GM19025 (cell line): ENCODE measurements around the gene SNX30.

Source experiments
- ATAC-seq: cut with Tn5 transposase; IDR thresholded peaks from one replicate; pipeline ENCODE4 v1.9.1; 2021; ENCODE audit warnings: mild to moderate bottlenecking, low read depth, moderate library complexity; ENCODE audit not compliant: unreplicated experiment

The SNX30 gene

GRCh38 chr9:112815868-112816267, 65.3 kb downstream of the SNX30 start:
- no peak for ATAC-seq

- peak; percentile 74 for ATAC-seq
These were observed 67.3 kb downstream of the SNX30 start for GRCh38 chr9:112817860-112818203.

DNA sequence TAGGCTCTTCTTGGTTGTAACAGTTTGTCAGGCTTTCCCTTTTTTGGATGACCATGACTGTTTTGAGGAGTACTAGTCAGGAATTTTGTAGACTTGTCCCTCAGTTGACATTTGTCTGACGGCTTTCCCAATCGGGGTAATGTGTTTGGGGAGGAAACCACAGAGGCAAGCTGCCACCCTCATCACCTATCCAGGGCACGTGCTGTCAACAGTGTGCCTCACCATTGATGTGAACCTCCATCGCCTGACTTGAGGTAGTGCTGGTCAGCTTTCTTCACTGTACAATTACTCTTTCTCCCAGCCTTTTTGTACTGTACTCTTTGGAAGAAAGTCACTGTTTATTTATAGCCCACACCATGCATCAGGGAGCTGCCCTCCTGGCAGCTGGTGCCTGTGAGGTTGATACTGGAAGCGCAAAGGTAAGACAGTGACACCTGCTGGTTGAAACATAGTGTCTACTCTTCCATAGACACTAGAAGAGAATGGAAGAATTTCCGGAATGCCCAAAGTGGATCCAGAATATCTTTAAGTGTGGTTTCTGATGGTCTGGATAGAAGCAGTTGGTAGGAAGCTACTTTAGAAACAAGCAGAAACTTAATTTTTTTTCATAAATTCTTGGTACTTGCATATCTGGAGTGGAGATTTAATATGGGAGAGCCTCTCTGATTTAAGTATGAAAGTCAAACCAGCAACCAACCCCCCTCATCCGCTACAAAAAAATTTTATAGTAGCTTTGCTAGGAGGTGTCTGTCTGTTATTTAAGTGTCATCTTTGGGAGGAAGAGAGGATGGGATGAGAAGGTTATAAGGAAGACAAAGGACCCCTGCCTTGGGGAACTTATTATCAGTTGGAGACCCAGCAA, 69.3 kb downstream of the SNX30 start:
- no peak for ATAC-seq

DNA sequence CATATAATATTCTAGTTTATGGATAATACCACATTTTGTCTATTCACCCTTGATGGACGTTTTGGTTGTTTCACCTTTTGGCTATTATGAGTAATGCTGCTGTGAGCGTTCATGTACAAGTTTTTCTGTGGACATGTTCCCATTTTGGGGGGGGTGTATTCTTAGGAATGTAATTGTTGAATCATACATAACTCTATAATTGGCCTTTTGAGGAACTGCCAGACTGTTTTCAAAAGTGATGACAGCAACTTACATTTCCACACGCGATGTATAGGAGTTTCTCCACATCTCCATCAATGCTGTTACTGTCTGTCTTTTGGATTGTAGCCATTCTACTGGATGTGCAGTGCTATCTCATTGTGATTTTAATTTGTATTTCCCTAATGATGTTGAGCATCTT, 70.3 kb downstream of the SNX30 start:
- ATAC-seq = no peak

DNA sequence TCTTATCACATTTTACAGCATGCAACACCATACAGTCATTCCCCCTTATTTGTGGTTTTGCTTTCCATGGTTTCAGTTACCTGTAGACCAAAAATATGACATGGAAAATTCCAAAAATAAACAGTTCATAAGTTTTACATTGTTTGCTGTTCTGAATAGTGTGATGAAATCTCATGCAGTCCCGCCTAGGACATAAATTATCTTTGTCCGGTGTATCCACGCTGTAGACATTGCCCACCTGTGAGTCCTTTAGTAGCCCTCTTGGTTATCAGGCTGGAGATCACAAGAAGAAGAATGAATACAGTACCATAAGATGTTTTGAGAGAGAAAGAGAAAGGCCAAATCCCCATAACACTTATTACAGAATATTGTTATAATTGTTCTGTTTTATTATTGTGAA, 72.1 kb downstream of the SNX30 start:
- ATAC-seq = no peak

DNA sequence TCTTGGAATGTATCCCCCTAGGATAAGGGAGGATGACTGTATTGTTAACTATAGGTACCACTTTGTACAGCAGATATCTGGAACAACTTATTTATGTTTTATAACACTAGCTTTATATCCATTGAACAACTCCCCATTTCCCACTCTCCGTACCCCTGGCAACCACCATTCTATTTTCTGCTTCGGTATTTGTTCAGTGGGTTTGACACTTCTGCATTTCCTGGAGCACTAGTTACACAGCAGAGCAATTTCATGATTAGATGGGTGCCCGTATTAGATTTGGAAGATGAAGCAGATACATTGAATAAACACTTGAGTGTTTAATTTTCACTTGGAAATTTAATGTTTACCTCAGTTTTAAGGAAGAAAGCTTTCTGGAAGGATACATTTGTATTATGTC, 72.7 kb downstream of the SNX30 start:
- no peak for ATAC-seq

DNA sequence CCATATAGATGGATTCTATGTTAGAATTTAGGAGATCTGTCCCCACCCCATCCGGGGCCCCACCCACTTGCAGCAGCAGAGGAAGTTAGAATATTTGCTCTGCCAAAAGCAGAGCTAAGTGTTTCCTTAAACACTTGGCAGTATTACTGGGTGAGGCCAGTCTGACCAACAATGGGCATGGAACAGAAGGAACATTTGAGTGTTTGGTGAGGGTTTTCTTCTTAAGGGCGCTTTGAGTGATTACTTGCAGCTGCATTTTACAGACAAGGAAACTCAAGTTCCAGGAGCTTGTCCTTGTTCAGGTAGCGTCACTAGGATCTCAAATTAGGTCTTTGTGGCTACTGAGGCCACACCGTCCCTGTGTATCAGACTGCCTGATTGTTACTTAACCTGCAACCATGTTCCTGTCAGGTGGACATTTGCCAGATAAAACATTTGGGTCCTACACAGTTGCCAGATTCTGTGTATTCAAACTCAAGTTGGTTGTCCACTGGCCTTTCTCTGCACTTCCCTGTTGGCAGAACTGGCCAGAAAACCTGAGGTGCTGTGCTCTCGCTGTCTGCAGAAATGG, 80.8 kb downstream of the SNX30 start:
- no peak for ATAC-seq

GRCh38 chr9:112831969-112832368, 81.4 kb downstream of the SNX30 start:
- ATAC-seq = no peak

DNA sequence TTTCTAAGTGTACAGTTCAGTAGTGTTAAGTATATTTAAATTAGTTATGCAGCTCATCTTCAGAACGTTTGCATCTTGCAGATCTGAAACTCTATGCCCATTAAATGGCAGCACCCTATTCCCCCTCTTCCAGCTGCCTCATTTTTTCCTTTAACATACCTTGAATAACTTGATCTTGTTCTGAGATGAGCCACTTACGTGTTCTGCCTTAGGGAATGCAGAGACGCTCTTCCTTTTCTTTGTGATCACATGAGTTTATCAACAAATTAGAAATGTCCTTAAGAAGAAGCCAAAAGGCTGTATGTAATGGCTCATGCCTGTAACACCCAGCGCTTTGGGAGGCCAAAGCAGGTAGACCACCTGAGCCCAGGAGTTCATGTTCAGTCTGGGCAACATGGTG, 82.5 kb downstream of the SNX30 start:
- no peak for ATAC-seq

DNA sequence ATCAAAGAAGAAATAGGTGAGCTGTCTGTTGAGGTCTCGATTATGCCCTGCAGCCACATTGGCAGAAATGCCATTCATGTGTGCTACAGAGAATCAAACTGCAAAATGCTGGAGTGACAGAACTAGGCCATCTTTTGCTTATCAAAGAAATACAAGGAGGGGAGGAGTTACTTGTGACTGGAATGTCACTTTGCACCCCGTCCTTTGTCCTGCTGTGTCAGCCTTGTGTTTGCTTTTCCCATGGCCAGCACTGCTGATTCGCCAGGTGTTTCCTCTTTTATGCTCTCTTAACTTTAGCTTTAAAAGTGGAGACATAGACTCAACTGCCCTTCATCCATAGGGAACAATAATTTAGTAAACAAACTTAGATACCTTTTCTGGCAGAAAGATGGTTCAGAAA, 85.8 kb downstream of the SNX30 start:
- ATAC-seq = no peak

GRCh38 chr9:112838342-112838741, 87.8 kb downstream of the SNX30 start:
- ATAC-seq = no peak

- ATAC-seq = no peak
These were observed 88.8 kb downstream of the SNX30 start for GRCh38 chr9:112839331-112839730.

DNA sequence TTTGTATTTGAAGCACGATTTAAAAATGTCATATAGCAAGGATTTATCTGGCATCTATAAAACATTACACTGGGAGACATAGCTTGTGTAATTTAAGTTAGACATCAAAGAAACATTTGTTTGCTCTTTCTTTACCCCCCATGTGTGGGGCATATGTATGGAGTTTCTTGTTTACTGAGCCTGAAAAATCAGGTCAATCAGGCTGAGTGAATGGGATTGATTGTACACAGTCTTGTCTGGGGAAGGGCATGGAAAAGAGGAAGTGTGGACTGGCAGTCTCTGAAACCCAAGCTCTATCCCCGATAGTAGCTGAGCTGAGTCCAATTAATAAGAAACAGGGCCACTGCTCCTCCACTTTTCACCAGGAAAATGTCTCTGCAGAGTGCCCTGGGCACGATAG, 90.7 kb downstream of the SNX30 start:
- no peak for ATAC-seq

GRCh38 chr9:112842555-112842954, 92.0 kb downstream of the SNX30 start:
- ATAC-seq = no peak

DNA sequence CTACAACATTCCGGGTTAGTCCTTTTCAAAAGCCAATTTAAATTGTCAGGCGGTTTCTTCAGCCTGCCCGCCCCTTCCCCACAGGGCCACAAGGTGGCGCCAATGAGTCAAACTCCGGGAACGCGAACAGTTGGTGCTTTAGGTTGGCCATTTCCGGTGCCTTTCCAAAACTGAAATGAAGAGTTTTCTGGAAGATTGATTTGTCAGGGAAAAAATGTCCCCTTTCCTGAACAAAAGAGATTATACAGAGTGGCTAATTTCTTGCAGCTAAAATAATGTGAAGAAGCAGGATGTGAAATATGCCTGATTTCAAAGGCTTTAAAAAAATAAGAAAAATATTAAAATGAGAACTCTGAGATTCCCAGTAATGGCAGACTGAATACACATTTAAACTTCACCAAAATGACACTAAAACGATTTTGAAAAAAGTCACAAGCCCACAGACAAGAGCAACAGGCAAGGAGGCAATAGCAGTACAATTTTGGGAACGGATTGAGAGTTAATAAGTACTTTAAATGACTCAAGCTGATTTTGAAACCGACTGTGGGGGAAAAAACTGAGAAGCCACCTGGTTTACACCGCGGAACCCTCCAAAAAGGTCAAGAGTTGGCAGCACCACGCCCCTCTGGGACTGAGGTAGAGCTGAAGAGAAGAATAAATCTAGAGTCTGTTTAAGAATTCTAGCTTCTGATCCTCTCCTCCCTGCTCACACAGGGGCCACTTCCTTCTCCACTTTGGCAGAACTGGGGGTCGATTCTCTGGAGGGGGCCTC, 94.4 kb downstream of the SNX30 start:
- ATAC-seq = peak; percentile 63

GRCh38 chr9:112846528-112847488, 96.2 kb downstream of the SNX30 start:
- ATAC-seq = no peak

GRCh38 chr9:112848316-112849151, 98.0 kb downstream of the SNX30 start:
- no peak for ATAC-seq

DNA sequence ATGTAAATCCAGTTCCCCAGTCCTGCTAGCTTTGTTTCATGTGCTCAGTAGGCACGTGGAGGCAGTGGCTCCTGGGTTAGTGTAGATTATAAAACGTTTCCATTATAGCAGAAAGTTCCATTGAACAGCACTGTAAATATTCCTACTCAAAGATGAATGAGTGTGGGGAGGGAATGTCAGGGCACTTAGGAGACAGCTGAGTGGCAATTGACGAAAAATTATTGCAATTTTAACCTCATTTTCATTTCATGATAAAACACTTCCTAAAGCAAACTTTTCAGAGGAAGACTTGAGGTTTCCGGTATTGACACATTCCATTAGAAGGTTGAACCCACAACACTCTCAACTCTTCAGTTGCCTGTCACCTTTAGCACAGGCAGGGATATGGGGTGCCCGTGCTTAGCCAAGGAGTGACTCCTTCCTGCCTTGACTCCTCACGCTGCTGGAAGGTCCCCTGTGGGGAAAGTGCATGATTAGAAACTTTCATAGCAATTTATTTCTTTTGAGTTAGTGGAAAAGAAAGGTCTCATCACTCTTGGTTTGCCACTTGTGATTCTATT, 98.9 kb downstream of the SNX30 start:
- no peak for ATAC-seq

DNA sequence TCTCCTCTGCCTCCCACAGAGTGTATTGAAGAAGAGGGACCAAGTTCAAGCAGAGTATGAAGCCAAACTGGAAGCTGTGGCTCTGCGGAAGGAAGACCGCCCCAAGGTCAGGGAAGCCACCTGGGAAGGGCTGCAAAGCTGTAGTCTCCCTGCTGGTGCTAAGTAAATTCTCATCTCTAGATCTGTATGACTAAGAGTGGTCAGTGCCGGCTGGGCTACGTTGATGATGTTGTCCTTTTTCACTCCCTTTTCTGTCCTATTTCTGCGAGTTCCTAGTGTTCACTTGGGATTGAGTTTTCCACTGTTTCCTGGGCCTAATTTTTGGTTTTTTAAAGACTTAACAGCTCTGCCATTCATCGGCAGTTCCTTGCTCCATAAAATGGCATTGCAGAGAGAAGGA, 100.3 kb downstream of the SNX30 start:
- no peak for ATAC-seq
